Activated CD4-positive, CD25-positive, alpha-beta regulatory T cell treated with anti-CD3 and anti-CD28 coated beads, Interleukin-2, amount 50 U/mL, for 72 hours (primary cell): ENCODE data around the gene WFS1.

Experiments
- DNase-seq: peaks from one replicate; pipeline ENCODE4 v3.0.0; 2021

Gene WFS1

GRCh38 chr4:6262176-6262575 lies 7.5 kb upstream of the WFS1 start:
- no peak for DNase-seq

- no peak for DNase-seq
Measured at GRCh38 chr4:6262847-6263487, 6.7 kb upstream of the WFS1 start.

GRCh38 chr4:6263526-6264224 lies 6.0 kb upstream of the WFS1 start:
- no peak for DNase-seq

- DNase-seq, result no peak
Measured at GRCh38 chr4:6264225-6264540, 5.5 kb upstream of the WFS1 start.

GRCh38 chr4:6265546-6265945 lies 4.1 kb upstream of the WFS1 start:
- no peak for DNase-seq

GRCh38 chr4:6267573-6267972 lies 2.1 kb upstream of the WFS1 start:
- DNase-seq, result no peak

- DNase-seq, result no peak
Measured at GRCh38 chr4:6268650-6269615, 717 bp upstream of the WFS1 start.

GRCh38 chr4:6270636-6271121 lies 1.0 kb downstream of the WFS1 start:
- DNase-seq, result no peak

GRCh38 chr4:6271206-6271605 lies 1.6 kb downstream of the WFS1 start:
- DNase-seq, result no peak

- no peak for DNase-seq
Measured at GRCh38 chr4:6271701-6272465, 2.2 kb downstream of the WFS1 start.

GRCh38 chr4:6272863-6273660 lies 3.4 kb downstream of the WFS1 start:
- no peak for DNase-seq

GRCh38 chr4:6273661-6273990 lies 4.0 kb downstream of the WFS1 start:
- no peak for DNase-seq

GRCh38 chr4:6275351-6275750 lies 5.7 kb downstream of the WFS1 start:
- DNase-seq, result no peak

GRCh38 chr4:6275898-6276806 lies 6.5 kb downstream of the WFS1 start:
- DNase-seq, result no peak

- DNase-seq, result no peak
Measured at GRCh38 chr4:6277139-6277802, 7.6 kb downstream of the WFS1 start.

- DNase-seq, result no peak
Measured at GRCh38 chr4:6277935-6278800, 8.5 kb downstream of the WFS1 start.

- no peak for DNase-seq
Measured at GRCh38 chr4:6278801-6279197, 9.1 kb downstream of the WFS1 start.

GRCh38 chr4:6279582-6280289 lies 10.1 kb downstream of the WFS1 start:
- DNase-seq, result no peak
